Nasal cavity respiratory epithelium epithelial cell of viscerocranial mucosa (primary cell): ENCODE measurements around the gene DDX47. TPM values are rescaled to one million over a fixed set of nuclear protein-coding genes. Genes with fewer than 3 reads are reported as not detected.

ENCODE experiments used
- total RNA-seq: library from RNA; depleted of rRNA; stranded (reverse); fragments of >200 nt; gene quantifications from 2 replicates; pipeline ENCODE4 v1.2.3, GENCODE V29; 2014

Gene DDX47
- total RNA-seq, result 56.0 and 59.2 TPM in 2 replicates

GRCh38 chr12:12813120-12814101 lies at the start of gene DDX47:
Gene DDX47, plus strand, starts transcription at chr12:12813346. Its CDS starts 22 bp downstream, at chr12:12813368.

GRCh38 chr12:12784911-12785814 lies 28.0 kb upstream of the DDX47 start, which contains the start of gene APOLD1:
Gene APOLD1, plus strand, starts transcription at chr12:12785659. Its CDS starts 33 bp downstream, at chr12:12785692.

Other genes with a start within 250 kb of the DDX47 start
- 19.5 and 27.9 TPM in 2 replicates for gene CREBL2, start 201.5 kb upstream of the DDX47 start, total RNA-seq
- gene GPR19, start 117.2 kb upstream of the DDX47 start, total RNA-seq, result not detected in 2 replicates
- gene CDKN1B, start 96.0 kb upstream of the DDX47 start, total RNA-seq, result 24.1 and 73.1 TPM in 2 replicates
- gene APOLD1, start 27.7 kb upstream of the DDX47 start, total RNA-seq, result 2.1 and 4.1 TPM in 2 replicates
- gene GPRC5A, start 78.2 kb downstream of the DDX47 start, total RNA-seq, result 18.8 and 20.4 TPM in 2 replicates
- gene GPRC5D, start 138.8 kb downstream of the DDX47 start, total RNA-seq, result not detected in 2 replicates
- gene HEBP1, start 186.9 kb downstream of the DDX47 start, total RNA-seq, result 5.5 and 20.9 TPM in 2 replicates
- 3.4 and 11.0 TPM in 2 replicates for gene FAM234B, start 231.0 kb downstream of the DDX47 start, total RNA-seq